Measurements from ENCODE around the gene MTHFSD.

MTHFSD gene

GRCh38 chr16:86514481-86515376, 40.3 kb downstream of the MTHFSD start:
- no peak for DNase-seq (ENCODE audit: low spot score)
- TF ChIP-seq CTCF (IDR thresholded peaks at IDR 0.05) = no peak
- Histone ChIP-seq H3K27ac (no peak overlapping the region), H3K4me3 (no peak overlapping the region)

- H3K4me3 ChIP-seq = no peak overlapping the region
- no peak for DNase-seq (ENCODE audit: low spot score)
- H3K27ac ChIP-seq = no peak overlapping the region
- no peak for TF ChIP-seq CTCF (IDR thresholded peaks at IDR 0.05)
Measured at GRCh38 chr16:86513471-86514277, 41.4 kb downstream of the MTHFSD start.

- no peak for DNase-seq (ENCODE audit: low spot score)
- no peak overlapping the region for H3K4me3 ChIP-seq
- no peak overlapping the region for H3K27ac ChIP-seq
- no peak for TF ChIP-seq CTCF (IDR thresholded peaks at IDR 0.05)
Measured at GRCh38 chr16:86512860-86513470, 42.1 kb downstream of the MTHFSD start.

- no peak for DNase-seq (ENCODE audit: low spot score)
- no peak overlapping the region for H3K4me3 ChIP-seq
- no peak for TF ChIP-seq CTCF (IDR thresholded peaks at IDR 0.05)
- no peak overlapping the region for H3K27ac ChIP-seq
Measured at GRCh38 chr16:86512301-86512859, 42.7 kb downstream of the MTHFSD start.

DNA sequence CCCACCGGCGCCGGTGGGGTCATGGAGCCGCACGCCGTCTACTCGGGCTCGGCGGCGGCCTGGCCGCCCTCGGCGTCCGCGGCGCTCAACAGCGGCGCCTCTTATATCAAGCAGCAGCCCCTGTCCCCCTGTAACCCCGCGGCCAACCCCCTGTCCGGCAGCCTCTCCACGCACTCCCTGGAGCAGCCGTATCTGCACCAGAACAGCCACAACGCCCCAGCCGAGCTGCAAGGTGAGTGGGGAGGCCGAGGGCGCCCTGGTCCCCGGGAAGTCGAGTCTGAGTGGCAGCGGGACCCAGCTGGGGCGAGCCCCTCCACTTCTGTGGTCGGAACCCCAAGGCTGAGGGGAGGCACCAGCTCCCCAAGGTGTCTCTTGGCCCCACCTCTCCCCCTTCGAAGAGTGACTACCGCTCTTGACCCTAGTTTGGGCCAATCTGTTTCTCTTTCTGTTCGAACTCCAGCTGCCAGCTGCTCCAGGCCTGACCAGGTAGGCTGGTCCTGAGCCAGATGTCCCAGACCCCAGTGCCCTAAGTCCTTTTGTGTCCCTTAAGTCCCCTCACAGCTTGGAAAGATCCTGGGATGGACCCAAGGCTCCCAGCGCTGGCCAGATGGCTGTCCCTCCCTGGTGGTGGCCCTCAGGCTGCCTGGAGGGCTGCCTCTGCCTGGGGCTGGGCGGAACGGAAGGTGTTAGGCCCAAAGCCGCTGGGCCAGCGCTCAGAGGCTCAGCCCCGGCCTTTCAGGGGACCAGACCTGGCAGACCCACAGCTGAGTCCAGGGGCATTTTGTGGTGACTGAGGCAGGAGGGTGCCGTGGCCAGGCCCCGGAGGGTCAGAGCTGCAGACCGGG, 43.5 kb downstream of the MTHFSD start:
- DNase-seq (ENCODE audit: low spot score) = no peak

More for the DNA sequence above, 43.5 kb downstream of the MTHFSD start:
- H3K27ac ChIP-seq = no peak overlapping the region
- peak overlapping the region; percentile 84 for H3K4me3 ChIP-seq
- no peak for TF ChIP-seq CTCF (IDR thresholded peaks at IDR 0.05)

Measured in coronary artery (tissue), 2 donors.